Lung (tissue), 12 donors: Measurements from ENCODE around the gene ANKS1B. TPM values are rescaled to one million over a fixed set of nuclear protein-coding genes. Genes with fewer than 3 reads are reported as not detected.

ENCODE experiments used
- ATAC-seq: fragments of 200-7000 bp; cut with Tn5 transposase; one replicate; pipeline ENCODE4 v1.9.1; 2020; ENCODE audit warnings: moderate number of reproducible peaks; ENCODE audit not compliant: insufficient read depth, low FRiP score
- DNase-seq, 3 donors: peaks; one replicate each; pipeline ENCODE4 v3.0.0-alpha.2; 2013 to 2017
- H3K27ac ChIP-seq, 2 donors: one replicate each; pipeline ENCODE4 v1.5.1; 2013; ENCODE audit warnings: mild to moderate bottlenecking in 2 of 2, moderate library complexity in 2 of 2, control low read depth in 1 of 2, inconsistent platforms in 1 of 2, low read depth in 1 of 2, low read length in 1 of 2
- H3K27me3 ChIP-seq, 3 donors: one replicate each; pipeline ENCODE4 v1.5.1; 2013; ENCODE audit warnings: low read length in 2 of 3; ENCODE audit not compliant: control insufficient read depth in 3 of 3, insufficient read depth in 3 of 3
- H3K36me3 ChIP-seq, 4 donors: one replicate each; pipeline ENCODE4 v1.5.1; 2013; ENCODE audit warnings: low read length in 4 of 4, mild to moderate bottlenecking in 1 of 4, moderate library complexity in 1 of 4; ENCODE audit not compliant: control insufficient read depth in 4 of 4, insufficient read depth in 4 of 4
- H3K4me1 ChIP-seq, 5 donors: one replicate each; pipeline ENCODE4 v1.5.1; 2013; ENCODE audit warnings: low read length in 5 of 5, mild to moderate bottlenecking in 2 of 5, moderate library complexity in 1 of 5; ENCODE audit not compliant: control insufficient read depth in 5 of 5, insufficient read depth in 5 of 5
- H3K4me3 ChIP-seq: one replicate; pipeline ENCODE4 v1.5.1; 2013; ENCODE audit warnings: mild to moderate bottlenecking, control low read depth, moderate library complexity
- H3K9ac ChIP-seq, 2 donors: one replicate each; pipeline ENCODE4 v1.5.1; 2013; ENCODE audit warnings: low read length in 2 of 2, control low read depth in 1 of 2; ENCODE audit not compliant: insufficient read depth in 1 of 2
- H3K9me3 ChIP-seq, 4 donors: one replicate each; pipeline ENCODE4 v1.5.1; 2013; ENCODE audit warnings: low read length in 3 of 4, mild to moderate bottlenecking in 1 of 4, moderate library complexity in 1 of 4; ENCODE audit not compliant: control insufficient read depth in 4 of 4, insufficient read depth in 3 of 4
- WGBS, 2 donors: extraction: QIAGEN DNeasy Blood & Tissue Kit; methylation state at CpG; one replicate each; pipeline ENCODE4 v1.1.7; 2013; 5-methylcytosine and 5-hydroxymethylcytosine counted together
- polyA plus RNA-seq, 2 donors: library from polyadenylated mRNA; stranded (reverse); fragments of 200-250 nt; gene quantifications; one replicate each; pipeline ENCODE4 v1.2.1, GENCODE V29; 2013
- total RNA-seq, 2 donors: library from RNA; depleted of rRNA in 1 of 2; stranded (reverse); fragments of >200 nt in 1 of 2; gene quantifications; one replicate each; pipeline ENCODE4 v1.2.1, GENCODE V29; 2014 to 2021
- TF ChIP-seq, protein P1 (sequence below): IDR thresholded peaks from 2 replicates; pipeline ENCODE4 v1.5.1; 2012; ENCODE audit warnings: mild to moderate bottlenecking; ENCODE audit errors: control extremely low read depth, extremely low read depth
- donor health status: control.
- donor health status: control.
- donor health status: Bipolar disorder and iron deficiency.
- donor health status: healthy.
- donor health status: DM: yes; HTN: yes; CAD: no.

ANKS1B gene
- total and polyA plus RNA-seq, 4 donors: 0.32 to 10.3 (median 3.7) TPM

DNA sequence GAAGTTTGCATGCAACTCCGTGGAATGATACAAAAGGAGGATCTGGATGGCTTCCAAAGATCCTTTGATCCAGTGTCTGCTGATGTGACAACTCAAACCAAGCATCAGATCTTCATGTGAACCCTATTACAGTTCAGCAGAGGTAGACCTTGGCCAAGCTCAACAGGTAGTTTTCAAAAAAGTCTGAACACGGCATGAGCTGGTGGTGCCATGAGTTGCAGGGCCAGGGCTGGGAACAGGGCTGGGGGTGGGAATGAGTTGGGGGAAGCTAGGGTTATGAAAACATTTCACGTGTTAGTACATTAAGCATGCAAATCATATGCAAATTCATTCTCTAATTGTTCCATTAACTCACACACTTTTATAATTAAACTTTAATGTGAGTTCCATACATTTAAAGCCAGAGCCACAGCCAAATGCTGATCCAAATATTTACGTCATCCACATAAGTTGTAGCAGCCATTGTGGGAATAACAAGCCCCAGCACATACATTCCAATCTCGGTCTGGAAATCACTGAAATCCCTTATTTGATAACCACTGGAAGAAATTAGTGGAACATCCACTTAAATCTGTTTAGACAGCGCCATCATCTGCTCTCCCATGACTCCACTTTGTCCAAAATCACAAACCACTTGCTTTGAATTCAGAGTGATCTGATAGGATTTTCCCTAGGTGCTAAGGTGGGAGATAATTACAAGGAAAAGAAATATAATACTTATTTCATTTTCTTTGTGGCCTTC is 1181.1 kb downstream of the ANKS1B start:
- Histone ChIP-seq H3K36me3 (no peaks in the 10 kb centered on the region), H3K9me3 (no peaks in the 10 kb centered on the region), H3K27me3 (no peaks in the 10 kb centered on the region), H3K4me1 (peaks cover 0 to 2% (median 0%) of the 10 kb centered on the region in 5 donors), H3K9ac (no peak overlapping the region), H3K4me3 (no peak overlapping the region), H3K27ac (no peak overlapping the region)
- ATAC-seq (no peak), DNase-seq (no peak)
- TF ChIP-seq, protein P1, sequence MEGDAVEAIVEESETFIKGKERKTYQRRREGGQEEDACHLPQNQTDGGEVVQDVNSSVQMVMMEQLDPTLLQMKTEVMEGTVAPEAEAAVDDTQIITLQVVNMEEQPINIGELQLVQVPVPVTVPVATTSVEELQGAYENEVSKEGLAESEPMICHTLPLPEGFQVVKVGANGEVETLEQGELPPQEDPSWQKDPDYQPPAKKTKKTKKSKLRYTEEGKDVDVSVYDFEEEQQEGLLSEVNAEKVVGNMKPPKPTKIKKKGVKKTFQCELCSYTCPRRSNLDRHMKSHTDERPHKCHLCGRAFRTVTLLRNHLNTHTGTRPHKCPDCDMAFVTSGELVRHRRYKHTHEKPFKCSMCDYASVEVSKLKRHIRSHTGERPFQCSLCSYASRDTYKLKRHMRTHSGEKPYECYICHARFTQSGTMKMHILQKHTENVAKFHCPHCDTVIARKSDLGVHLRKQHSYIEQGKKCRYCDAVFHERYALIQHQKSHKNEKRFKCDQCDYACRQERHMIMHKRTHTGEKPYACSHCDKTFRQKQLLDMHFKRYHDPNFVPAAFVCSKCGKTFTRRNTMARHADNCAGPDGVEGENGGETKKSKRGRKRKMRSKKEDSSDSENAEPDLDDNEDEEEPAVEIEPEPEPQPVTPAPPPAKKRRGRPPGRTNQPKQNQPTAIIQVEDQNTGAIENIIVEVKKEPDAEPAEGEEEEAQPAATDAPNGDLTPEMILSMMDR: no peak
- 78 to 87% methylated on average over 6 of the region's 6 CpGs for WGBS, 2 donors

DNA sequence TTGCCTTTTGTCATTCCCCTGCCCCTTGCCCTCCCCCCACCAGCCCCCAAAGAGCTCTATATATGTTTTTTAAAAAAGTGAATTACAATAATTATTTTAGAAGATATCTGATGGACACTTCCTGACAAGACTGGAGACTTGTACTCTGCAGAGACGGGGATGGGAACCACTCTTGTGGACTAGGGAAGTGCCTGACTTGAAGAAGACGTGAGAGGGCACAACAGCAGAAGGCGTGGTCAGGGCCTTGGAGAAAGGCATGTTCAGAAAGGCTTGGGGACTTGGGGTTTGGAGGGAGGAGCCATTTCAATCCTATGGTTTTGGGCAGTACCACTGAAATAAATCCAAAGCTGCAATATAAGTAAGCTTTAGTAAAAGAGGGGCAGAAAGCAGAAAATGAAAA is 1184.9 kb downstream of the ANKS1B start:
- DNase-seq: no peak
- H3K9me3 ChIP-seq: no peaks in the 10 kb centered on the region
- H3K4me3 ChIP-seq: no peak overlapping the region
- H3K4me1 ChIP-seq: peaks cover 0 to 2% (median 0%) of the 10 kb centered on the region in 5 donors
- H3K27ac ChIP-seq: no peak overlapping the region
- H3K27me3 ChIP-seq: no peaks in the 10 kb centered on the region
- H3K36me3 ChIP-seq: no peaks in the 10 kb centered on the region
- no peak for ATAC-seq
- 67 to 71% methylated on average over 3 of the region's 3 CpGs for WGBS, 2 donors
- TF ChIP-seq, protein P1: no peak
- no peak overlapping the region for H3K9ac ChIP-seq

DNA sequence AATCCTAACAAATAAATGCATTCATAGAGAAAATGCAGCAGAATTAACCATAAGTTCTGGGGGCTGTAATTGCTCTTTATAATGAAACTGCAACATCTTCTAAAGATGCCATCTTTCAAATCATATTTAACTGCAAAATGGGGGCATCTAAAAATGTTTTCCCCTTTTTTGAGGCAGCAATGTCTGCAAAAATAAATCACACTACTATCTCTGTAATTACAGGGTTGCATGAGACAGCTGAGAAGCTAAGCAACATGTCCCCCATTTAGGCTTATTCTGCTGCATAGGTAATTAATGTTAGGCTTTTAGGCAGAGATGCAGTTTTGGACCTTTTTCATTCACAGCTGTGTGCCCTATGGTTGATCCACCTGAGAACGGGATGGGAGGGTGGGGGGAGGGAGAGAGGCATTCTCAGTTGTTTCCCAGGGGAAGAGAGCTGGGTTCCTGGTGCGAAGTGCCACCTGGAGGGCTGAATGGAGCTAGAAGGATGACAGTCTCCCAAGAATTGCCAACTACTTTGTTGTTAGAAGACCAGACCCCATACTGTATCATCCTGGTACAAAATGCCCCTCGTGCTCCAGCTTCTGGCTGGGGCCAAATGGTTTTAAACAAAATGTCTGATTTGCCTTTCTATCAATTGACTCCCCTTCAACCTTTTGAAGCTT is 1185.5 kb downstream of the ANKS1B start:
- no peaks in the 10 kb centered on the region for H3K36me3 ChIP-seq
- TF ChIP-seq, protein P1: no peak
- H3K9me3 ChIP-seq: no peaks in the 10 kb centered on the region
- DNase-seq: no peak
- H3K4me3 ChIP-seq: no peak overlapping the region
- H3K9ac ChIP-seq: no peak overlapping the region
- H3K4me1 ChIP-seq: peaks cover 0 to 2% (median 0%) of the 10 kb centered on the region in 5 donors
- no peak for ATAC-seq
- H3K27me3 ChIP-seq: no peaks in the 10 kb centered on the region
- WGBS, 2 donors: 38 to 48% methylated on average over 3 of the region's 3 CpGs
- no peak overlapping the region for H3K27ac ChIP-seq
